Measurements from ENCODE around the gene LDLRAD4. TPM values are rescaled to one million over a fixed set of nuclear protein-coding genes. Genes with fewer than 3 reads are reported as not detected.
A peak's percentile ranks its signal among the peaks of the same experiment; 100 is the strongest.

LDLRAD4 gene
- total and polyA plus RNA-seq, 2 donors (not counting 1 experiment from before 2014, with no cell fraction given): 13.9 to 35.7 TPM

- H3K27me3 Mint-ChIP-seq: peaks cover 70% of the 10 kb centered on the region
- intact Hi-C loops (cut with micrococcal nuclease): no loop called here
- DNase-seq: peak; percentile 45
Measured at GRCh38 chr18:13217971-13218367, 591 bp upstream of the LDLRAD4 start.

More at GRCh38 chr18:13217971-13218367, 591 bp upstream of the LDLRAD4 start:
- WGBS (ENCODE audit: insufficient coverage): 1% methylated on average over 53 of the region's 53 CpGs
- H3K4me2 ChIP-seq (replicated peaks; ENCODE audit: low read depth, low read length, poor library complexity, severe bottlenecking): peak overlapping the region; percentile 92
- Mint-ChIP-seq H3K27ac (no peak overlapping the region), H3K4me1 (peaks cover 19% of the 10 kb centered on the region), H3K9me3 (ENCODE audit: insufficient read depth) (no peaks in the 10 kb centered on the region), H3K4me3 (peak overlapping the region; percentile 57)
- H3K9ac ChIP-seq (ENCODE audit: low read length): peak overlapping the region; percentile 60
- H3K4me1 ChIP-seq (ENCODE audit: control insufficient read depth in 2 of 2, insufficient read depth in 2 of 2, low read length in 2 of 2): peaks cover 20 to 24% of the 10 kb centered on the region in 2 donors
- no peaks in the 10 kb centered on the region for H3K36me3 ChIP-seq (replicated peaks in 1 of 2; ENCODE audit: control extremely low read depth in 1 of 2, control insufficient read depth in 1 of 2, extremely low read depth in 1 of 2, insufficient read depth in 2 of 2, low read length in 1 of 2)
- peak; percentile 13 for ATAC-seq (ENCODE audit: low read depth)
- H3K9me3 ChIP-seq (ENCODE audit: control extremely low read depth in 1 of 3, control insufficient read depth in 2 of 3, insufficient read depth in 1 of 3, low read length in 2 of 3): no peaks in the 10 kb centered on the region
- TF ChIP-seq EZH2 (IDR thresholded peaks at IDR 0.05; ENCODE audit: borderline replicate concordance, insufficient read depth, low read depth, low read length, poor library complexity, severe bottlenecking) (no peak), CTCF (IDR thresholded peaks at IDR 0.05) (no peak)
- peak overlapping the region; percentile 19 to 60 (median 51) for H3K4me3 ChIP-seq (ENCODE audit: control extremely low read depth in 1 of 5, extremely low read depth in 1 of 5, insufficient read depth in 1 of 5, low read depth in 2 of 5, low read length in 4 of 5)
- H2AFZ ChIP-seq (ENCODE audit: insufficient read depth, low read depth, low read length, poor library complexity, severe bottlenecking): peak overlapping the region; percentile 41
- no peak overlapping the region for H3K27ac ChIP-seq (ENCODE audit: low read length in 2 of 2)
- H3K27me3 ChIP-seq (replicated peaks in 1 of 4; ENCODE audit: control extremely low read depth in 1 of 4, control insufficient read depth in 3 of 4, insufficient read depth in 4 of 4, low read length in 3 of 4): peaks cover 0 to 54% (median 21%) of the 10 kb centered on the region in 4 experiments
- no peaks in the 10 kb centered on the region for H4K20me1 ChIP-seq (ENCODE audit: control insufficient read depth, insufficient read depth, low read length, poor library complexity, severe bottlenecking)
- ChIA-PET CTCF (interaction anchor here (2.9 kb wide), 1 partner anchor 340 kb away, joined by 22 read pairs; no protein-coding TSS in a partner anchor), POLR2A (no interaction called here)
- no peaks in the 10 kb centered on the region for H3K79me2 ChIP-seq (ENCODE audit: control insufficient read depth, insufficient read depth, low read length)
